ENCODE data around the gene DPH2.

DPH2 gene

DNA sequence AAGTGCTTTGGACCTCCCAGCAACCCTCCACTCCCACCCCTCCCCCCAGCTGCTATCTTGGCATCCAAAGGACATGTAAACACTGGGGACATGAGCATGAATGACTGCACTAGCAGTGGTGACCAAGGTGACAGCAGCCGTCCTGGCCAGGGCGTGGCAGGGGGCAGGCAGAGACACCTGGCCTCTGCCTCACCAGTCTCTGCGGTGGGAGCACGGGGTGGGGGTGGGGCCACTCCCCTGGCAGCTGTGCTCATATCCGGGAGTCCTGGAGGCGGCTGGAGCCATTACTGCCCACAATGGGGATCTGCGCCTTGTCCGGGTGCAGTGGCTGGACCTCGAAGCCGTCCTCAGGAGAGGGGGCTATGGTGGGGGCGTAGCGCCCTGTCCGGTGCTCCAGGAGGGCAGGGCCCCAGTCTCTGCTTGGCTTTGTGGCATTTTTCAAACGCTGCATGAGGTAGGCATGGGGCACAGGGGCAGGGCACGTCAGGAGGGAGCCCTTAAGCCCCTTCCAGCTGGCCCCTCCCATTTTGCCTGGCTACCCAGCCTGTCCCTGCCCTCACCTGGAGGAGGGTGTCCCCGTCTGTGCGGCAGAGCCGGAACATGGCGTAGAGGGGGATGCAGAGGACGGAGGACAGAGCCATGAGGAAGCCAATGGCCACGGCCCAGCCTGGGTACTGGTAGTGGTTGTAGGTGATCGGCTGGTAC, 27.6 kb downstream of the DPH2 start:
- peak overlapping the region; percentile 27 for H3K9ac ChIP-seq (ENCODE audit: insufficient read length, low read depth)
- no peaks in the 10 kb centered on the region for H3K27me3 ChIP-seq (ENCODE audit: insufficient read depth, insufficient read length)
- H3K4me1 ChIP-seq (ENCODE audit: insufficient read depth, insufficient read length), result peaks cover 28% of the 10 kb centered on the region
- peaks cover 39% of the 10 kb centered on the region for H3K36me3 ChIP-seq (ENCODE audit: insufficient read depth, insufficient read length, low read length)
- TF ChIP-seq SUZ12 (IDR thresholded peaks at IDR 0.05; ENCODE audit: extremely low read depth, insufficient read depth, insufficient read length), result no peak
- H3K4me3 ChIP-seq (ENCODE audit: insufficient read length, low read depth), result no peak overlapping the region
- DNase-seq (ENCODE audit: low read depth, low spot score), result no peak
- H3K9me3 ChIP-seq (ENCODE audit: insufficient read depth, low read length), result no peaks in the 10 kb centered on the region

DNA sequence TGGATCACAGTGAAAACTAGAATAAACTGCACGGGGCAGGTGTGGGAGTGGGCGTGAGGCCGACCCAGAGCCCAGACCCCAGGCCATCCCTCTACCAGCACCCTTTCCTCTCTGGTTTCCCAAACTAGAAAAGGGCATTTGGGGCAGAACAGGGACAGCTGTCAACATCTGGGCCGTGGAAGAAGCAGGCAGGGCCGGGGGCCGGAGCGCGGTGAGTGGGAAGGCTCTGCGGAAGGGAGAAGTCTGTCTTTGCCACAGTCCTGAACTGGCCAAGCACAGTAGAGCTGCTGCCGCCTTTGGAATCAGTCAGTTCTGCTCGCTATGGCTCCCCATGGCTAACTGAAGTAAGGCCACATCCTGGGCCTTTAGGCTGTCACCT, 28.2 kb downstream of the DPH2 start:
- no peak overlapping the region for H3K9ac ChIP-seq (ENCODE audit: insufficient read length, low read depth)
- H3K27me3 ChIP-seq (ENCODE audit: insufficient read depth, insufficient read length), result no peaks in the 10 kb centered on the region
- no peak for TF ChIP-seq SUZ12 (IDR thresholded peaks at IDR 0.05; ENCODE audit: extremely low read depth, insufficient read depth, insufficient read length)
- no peak for TF ChIP-seq YY1 (IDR thresholded peaks at IDR 0.05; ENCODE audit: insufficient read depth, insufficient read length)
- no peak for TF ChIP-seq ZNF274 (IDR thresholded peaks at IDR 0.05; ENCODE audit: low read depth, low read length)
- H3K36me3 ChIP-seq (ENCODE audit: insufficient read depth, insufficient read length, low read length), result peaks cover 42% of the 10 kb centered on the region
- H3K4me1 ChIP-seq (ENCODE audit: insufficient read depth, insufficient read length), result peaks cover 23% of the 10 kb centered on the region
- H3K9me3 ChIP-seq (ENCODE audit: insufficient read depth, low read length), result no peaks in the 10 kb centered on the region
- H3K4me3 ChIP-seq (ENCODE audit: insufficient read length, low read depth), result no peak overlapping the region
- no peak for DNase-seq (ENCODE audit: low read depth, low spot score)

DNA sequence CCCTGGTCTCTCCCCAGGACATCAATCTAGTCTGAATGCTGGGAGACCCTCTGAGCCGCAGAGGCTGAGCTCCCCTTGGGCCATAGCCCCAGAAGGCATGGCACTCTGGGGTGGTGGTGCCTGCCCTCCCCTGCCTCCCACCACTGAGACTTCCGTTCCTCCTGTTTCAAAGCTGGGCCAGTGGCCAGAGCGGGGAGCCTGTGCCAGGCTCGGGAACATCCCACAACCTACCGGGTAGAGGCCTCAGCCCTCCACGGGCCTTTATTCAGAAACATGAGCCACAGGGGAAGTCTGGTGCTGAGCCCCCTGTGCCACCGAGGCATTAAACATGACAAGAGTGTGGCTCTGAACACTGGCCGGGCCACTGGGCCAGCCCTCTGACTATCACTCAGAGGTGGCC, 29.6 kb downstream of the DPH2 start:
- Histone ChIP-seq H3K9me3 (ENCODE audit: insufficient read depth, low read length) (no peaks in the 10 kb centered on the region), H3K9ac (ENCODE audit: insufficient read length, low read depth) (no peak overlapping the region), H3K4me3 (ENCODE audit: insufficient read length, low read depth) (no peak overlapping the region), H3K36me3 (ENCODE audit: insufficient read depth, insufficient read length, low read length) (peaks cover 42% of the 10 kb centered on the region), H3K27me3 (ENCODE audit: insufficient read depth, insufficient read length) (no peaks in the 10 kb centered on the region), H3K4me1 (ENCODE audit: insufficient read depth, insufficient read length) (peaks cover 23% of the 10 kb centered on the region)
- TF ChIP-seq ZNF274 (IDR thresholded peaks at IDR 0.05; ENCODE audit: low read depth, low read length) (no peak), YY1 (IDR thresholded peaks at IDR 0.05; ENCODE audit: insufficient read depth, insufficient read length) (no peak), SUZ12 (IDR thresholded peaks at IDR 0.05; ENCODE audit: extremely low read depth, insufficient read depth, insufficient read length) (no peak)
- no peak for DNase-seq (ENCODE audit: low read depth, low spot score)

DNA sequence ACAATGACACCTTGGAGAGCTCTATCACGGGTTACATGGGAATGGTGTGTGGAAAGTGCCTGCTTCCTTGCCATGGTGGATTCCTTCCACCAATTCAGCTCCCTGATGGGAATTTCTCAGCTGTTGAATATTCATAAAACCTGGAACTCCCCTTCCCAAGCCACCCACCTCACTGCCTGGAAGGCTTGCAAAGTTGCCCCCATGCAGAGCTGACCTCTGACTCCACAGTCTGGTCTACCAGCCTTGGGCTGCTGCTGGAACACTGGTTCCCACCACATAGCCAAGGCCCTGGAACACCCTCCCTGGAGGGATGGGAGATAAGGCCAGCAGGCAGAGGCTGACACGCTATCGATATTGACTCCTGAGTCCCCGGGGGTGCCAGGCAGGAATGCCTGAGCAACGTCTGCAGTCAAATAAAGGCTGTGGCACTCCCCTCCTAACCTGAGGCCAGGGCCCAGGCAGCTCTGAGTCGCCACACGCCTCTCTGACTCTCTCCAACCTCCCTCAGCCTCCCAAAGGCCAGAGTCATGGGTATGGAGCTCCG, 30.4 kb downstream of the DPH2 start:
- Histone ChIP-seq H3K9ac (ENCODE audit: insufficient read length, low read depth) (no peak overlapping the region), H3K4me3 (ENCODE audit: insufficient read length, low read depth) (no peak overlapping the region), H3K27me3 (ENCODE audit: insufficient read depth, insufficient read length) (no peaks in the 10 kb centered on the region), H3K9me3 (ENCODE audit: insufficient read depth, low read length) (no peaks in the 10 kb centered on the region), H3K36me3 (ENCODE audit: insufficient read depth, insufficient read length, low read length) (peaks cover 47% of the 10 kb centered on the region), H3K4me1 (ENCODE audit: insufficient read depth, insufficient read length) (peaks cover 18% of the 10 kb centered on the region)
- no peak for TF ChIP-seq SUZ12 (IDR thresholded peaks at IDR 0.05; ENCODE audit: extremely low read depth, insufficient read depth, insufficient read length)
- TF ChIP-seq YY1 (IDR thresholded peaks at IDR 0.05; ENCODE audit: insufficient read depth, insufficient read length), result no peak
- TF ChIP-seq ZNF274 (IDR thresholded peaks at IDR 0.05; ENCODE audit: low read depth, low read length), result no peak
- no peak for DNase-seq (ENCODE audit: low read depth, low spot score)

DNA sequence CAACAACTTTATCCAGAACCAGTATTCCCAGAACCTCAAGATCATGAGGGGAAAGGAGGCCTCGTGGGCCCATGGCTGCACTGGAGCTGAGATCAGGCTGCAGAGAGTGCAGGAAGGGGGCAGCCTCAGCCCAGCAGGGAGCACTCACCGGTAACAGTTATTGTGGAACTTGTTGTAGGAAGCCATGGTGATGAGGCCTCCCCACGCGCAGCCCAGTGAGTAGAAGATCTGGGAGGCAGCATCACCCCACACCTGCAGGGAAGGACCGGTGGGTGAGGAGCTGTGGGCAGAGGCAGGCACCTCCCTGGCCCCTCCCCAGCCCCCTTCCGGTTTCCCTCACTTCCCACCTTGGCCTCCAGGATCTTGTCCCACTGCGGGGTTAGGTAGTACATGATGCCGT, 32.4 kb downstream of the DPH2 start:
- Histone ChIP-seq H3K27me3 (ENCODE audit: insufficient read depth, insufficient read length) (no peaks in the 10 kb centered on the region), H3K4me1 (ENCODE audit: insufficient read depth, insufficient read length) (peaks cover 15% of the 10 kb centered on the region), H3K4me3 (ENCODE audit: insufficient read length, low read depth) (no peak overlapping the region), H3K36me3 (ENCODE audit: insufficient read depth, insufficient read length, low read length) (peaks cover 46% of the 10 kb centered on the region), H3K9me3 (ENCODE audit: insufficient read depth, low read length) (no peaks in the 10 kb centered on the region), H3K9ac (ENCODE audit: insufficient read length, low read depth) (no peak overlapping the region)
- TF ChIP-seq SUZ12 (IDR thresholded peaks at IDR 0.05; ENCODE audit: extremely low read depth, insufficient read depth, insufficient read length) (no peak), ZNF274 (IDR thresholded peaks at IDR 0.05; ENCODE audit: low read depth, low read length) (no peak), YY1 (IDR thresholded peaks at IDR 0.05; ENCODE audit: insufficient read depth, insufficient read length) (no peak)
- DNase-seq (ENCODE audit: low read depth, low spot score), result no peak

DNA sequence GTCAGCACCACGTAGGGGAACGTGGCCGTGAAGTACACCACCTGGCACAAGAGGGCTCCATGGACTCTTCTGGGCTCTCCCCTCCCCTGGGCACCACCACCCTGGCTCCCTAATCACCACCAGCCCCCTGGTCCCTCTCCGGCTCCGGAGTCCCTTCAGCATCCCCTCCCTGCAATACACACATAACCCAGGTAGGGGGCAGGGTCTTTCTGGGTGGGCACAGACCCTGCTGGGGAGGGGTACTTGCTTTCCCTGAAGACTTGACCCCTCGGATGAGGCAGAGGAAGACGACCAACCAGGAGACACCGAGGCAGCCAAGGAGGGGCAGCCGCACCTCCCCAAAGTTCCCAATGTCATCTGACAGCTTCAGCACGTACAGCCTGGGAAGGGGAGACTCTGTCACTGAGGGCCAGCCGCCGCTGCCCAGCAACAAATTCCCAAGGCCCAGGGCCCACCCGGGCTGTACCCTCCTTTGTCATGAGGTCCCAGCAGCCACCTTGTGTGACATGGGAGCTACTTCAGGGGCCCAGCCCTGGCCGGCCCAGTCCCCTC, 32.9 kb downstream of the DPH2 start:
- TF ChIP-seq SUZ12 (IDR thresholded peaks at IDR 0.05; ENCODE audit: extremely low read depth, insufficient read depth, insufficient read length), result no peak
- no peak for TF ChIP-seq ZNF274 (IDR thresholded peaks at IDR 0.05; ENCODE audit: low read depth, low read length)
- TF ChIP-seq YY1 (IDR thresholded peaks at IDR 0.05; ENCODE audit: insufficient read depth, insufficient read length), result no peak
- no peaks in the 10 kb centered on the region for H3K27me3 ChIP-seq (ENCODE audit: insufficient read depth, insufficient read length)
- H3K4me3 ChIP-seq (ENCODE audit: insufficient read length, low read depth), result no peak overlapping the region
- peaks cover 45% of the 10 kb centered on the region for H3K36me3 ChIP-seq (ENCODE audit: insufficient read depth, insufficient read length, low read length)
- H3K9me3 ChIP-seq (ENCODE audit: insufficient read depth, low read length), result no peaks in the 10 kb centered on the region
- no peak overlapping the region for H3K9ac ChIP-seq (ENCODE audit: insufficient read length, low read depth)
- H3K4me1 ChIP-seq (ENCODE audit: insufficient read depth, insufficient read length), result peaks cover 10% of the 10 kb centered on the region
- no peak for DNase-seq (ENCODE audit: low read depth, low spot score)

DNA sequence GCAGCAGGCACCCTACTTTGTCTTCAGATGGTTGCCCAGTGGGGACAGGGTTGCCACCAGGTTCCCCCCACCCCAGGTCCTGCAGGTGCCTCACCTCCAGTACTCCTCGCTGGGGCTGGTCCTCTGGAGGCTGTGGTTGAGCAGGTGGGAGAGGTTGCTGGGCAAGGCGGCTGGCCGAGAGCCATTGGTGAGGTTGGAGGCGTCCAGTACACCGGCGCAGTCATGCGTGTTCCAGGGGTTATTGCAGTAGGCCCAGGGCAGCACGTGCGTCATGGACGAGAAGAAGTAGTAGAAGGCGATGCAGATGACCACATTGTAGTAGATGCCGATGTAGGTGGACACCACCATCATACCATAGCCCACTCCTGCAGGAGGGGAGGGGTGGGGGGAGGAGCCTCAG, 38.4 kb downstream of the DPH2 start:
- Histone ChIP-seq H3K4me3 (ENCODE audit: insufficient read length, low read depth) (no peak overlapping the region), H3K36me3 (ENCODE audit: insufficient read depth, insufficient read length, low read length) (peaks cover 25% of the 10 kb centered on the region), H3K9ac (ENCODE audit: insufficient read length, low read depth) (no peak overlapping the region), H3K27me3 (ENCODE audit: insufficient read depth, insufficient read length) (no peaks in the 10 kb centered on the region), H3K9me3 (ENCODE audit: insufficient read depth, low read length) (no peaks in the 10 kb centered on the region), H3K4me1 (ENCODE audit: insufficient read depth, insufficient read length) (peaks cover 19% of the 10 kb centered on the region)
- no peak for TF ChIP-seq ZNF274 (IDR thresholded peaks at IDR 0.05; ENCODE audit: low read depth, low read length)
- TF ChIP-seq SUZ12 (IDR thresholded peaks at IDR 0.05; ENCODE audit: extremely low read depth, insufficient read depth, insufficient read length), result no peak
- TF ChIP-seq YY1 (IDR thresholded peaks at IDR 0.05; ENCODE audit: insufficient read depth, insufficient read length), result no peak
- DNase-seq (ENCODE audit: low read depth, low spot score), result no peak

All from NT2/D1 (cell line).